ENCODE results near the gene CLC. TPM values are rescaled to one million over a fixed set of nuclear protein-coding genes. Genes with fewer than 3 reads are reported as not detected.
"Not testable (repeated sequence)": the region's sequence is repeated elsewhere in the genome, so short reads cannot be mapped to it uniquely, and the experiment has no call there.

CLC gene
- total RNA-seq, 2 experiments from 2014 or later: not detected

DNA sequence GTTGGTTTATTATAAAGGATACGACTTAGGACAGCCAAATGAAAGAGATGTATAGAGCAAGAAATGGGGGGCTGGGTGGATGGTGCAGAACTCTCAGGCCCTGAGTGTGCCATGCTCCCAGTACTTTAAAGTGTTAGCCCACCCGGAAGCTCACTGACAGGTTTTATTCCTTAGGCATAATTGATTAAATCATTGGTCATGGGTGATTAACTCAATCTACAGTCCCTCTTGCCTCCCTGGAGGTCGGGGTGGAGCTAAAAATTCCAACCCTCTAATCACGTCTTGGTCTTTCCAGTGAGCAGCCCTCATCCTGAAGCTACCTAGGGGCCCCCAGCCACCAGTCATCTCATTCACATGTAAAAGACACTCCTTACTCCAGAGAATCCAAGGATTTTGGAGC, 31.0 kb upstream of the CLC start:
- ChIA-PET CTCF (interaction anchor here (0.7 kb wide), 1 partner anchor 75 kb away, joined by 3 read pairs; no protein-coding TSS in a partner anchor), POLR2A (no interaction called here)
- H3K9me3 Mint-ChIP-seq: peaks cover 4% of the 10 kb centered on the region
- TF ChIP-seq, protein P1, sequence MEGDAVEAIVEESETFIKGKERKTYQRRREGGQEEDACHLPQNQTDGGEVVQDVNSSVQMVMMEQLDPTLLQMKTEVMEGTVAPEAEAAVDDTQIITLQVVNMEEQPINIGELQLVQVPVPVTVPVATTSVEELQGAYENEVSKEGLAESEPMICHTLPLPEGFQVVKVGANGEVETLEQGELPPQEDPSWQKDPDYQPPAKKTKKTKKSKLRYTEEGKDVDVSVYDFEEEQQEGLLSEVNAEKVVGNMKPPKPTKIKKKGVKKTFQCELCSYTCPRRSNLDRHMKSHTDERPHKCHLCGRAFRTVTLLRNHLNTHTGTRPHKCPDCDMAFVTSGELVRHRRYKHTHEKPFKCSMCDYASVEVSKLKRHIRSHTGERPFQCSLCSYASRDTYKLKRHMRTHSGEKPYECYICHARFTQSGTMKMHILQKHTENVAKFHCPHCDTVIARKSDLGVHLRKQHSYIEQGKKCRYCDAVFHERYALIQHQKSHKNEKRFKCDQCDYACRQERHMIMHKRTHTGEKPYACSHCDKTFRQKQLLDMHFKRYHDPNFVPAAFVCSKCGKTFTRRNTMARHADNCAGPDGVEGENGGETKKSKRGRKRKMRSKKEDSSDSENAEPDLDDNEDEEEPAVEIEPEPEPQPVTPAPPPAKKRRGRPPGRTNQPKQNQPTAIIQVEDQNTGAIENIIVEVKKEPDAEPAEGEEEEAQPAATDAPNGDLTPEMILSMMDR (IDR thresholded peaks at IDR 0.05): no peak
- no peak overlapping the region for H3K4me3 ChIP-seq (ENCODE audit: low read length)
- peaks cover 29% of the 10 kb centered on the region for H3K27me3 Mint-ChIP-seq
- H3K9me3 ChIP-seq (ENCODE audit: control insufficient read depth in 1 of 2, insufficient read depth in 1 of 2, low read length in 2 of 2): peaks cover 5 to 11% of the 10 kb centered on the region in 2 experiments
- H3K4me1 ChIP-seq (ENCODE audit: insufficient read depth, low read length): peaks cover 4% of the 10 kb centered on the region
- H3K27ac Mint-ChIP-seq: no peak overlapping the region
- H3K36me3 ChIP-seq (ENCODE audit: insufficient read depth, low read length): no peaks in the 10 kb centered on the region
- no peak overlapping the region for H3K4me3 Mint-ChIP-seq
- no peak overlapping the region for H3K27ac ChIP-seq (ENCODE audit: low read depth in 1 of 2, low read length in 2 of 2)
- no peaks in the 10 kb centered on the region for H3K36me3 Mint-ChIP-seq (ENCODE audit: low read depth)
- ATAC-seq (ENCODE audit: poor library complexity) (no peak), DNase-seq (no peak)
- no peaks in the 10 kb centered on the region for H3K4me1 Mint-ChIP-seq (ENCODE audit: low read depth)
- intact Hi-C loops (cut with DNase I, micrococcal nuclease): loop anchor here in 1 of 2 experiments (5.0 kb wide), 1 partner anchor 326 kb away; no protein-coding TSS in a partner anchor
- H3K27me3 ChIP-seq (ENCODE audit: control insufficient read depth in 1 of 2, insufficient read depth in 2 of 2, low read length in 2 of 2): peaks cover 0 to 3% of the 10 kb centered on the region in 2 experiments

DNA sequence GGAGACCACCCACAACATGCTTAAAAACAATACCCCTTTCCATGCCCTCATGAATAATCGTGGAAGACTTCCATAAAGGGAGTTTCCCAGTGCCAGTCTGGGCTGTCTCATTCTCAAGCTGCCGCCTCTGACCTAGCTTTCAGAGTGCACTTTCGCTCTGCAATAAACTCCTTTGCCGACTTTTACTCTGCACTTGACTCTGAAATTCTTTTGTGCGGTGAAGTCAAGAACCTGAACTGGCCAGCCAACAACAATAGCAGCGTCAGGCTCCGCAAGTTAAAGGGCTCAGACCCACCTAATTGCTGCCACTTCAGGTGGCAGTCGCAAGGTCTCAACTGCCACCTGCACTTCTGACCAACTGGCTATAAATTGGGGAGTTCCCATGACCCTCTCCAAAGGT, 30.5 kb upstream of the CLC start:
- no peak overlapping the region for H3K4me3 Mint-ChIP-seq
- H3K27ac Mint-ChIP-seq: no peak overlapping the region
- peaks cover 29% of the 10 kb centered on the region for H3K27me3 Mint-ChIP-seq
- peaks cover 5 to 11% of the 10 kb centered on the region in 2 experiments for H3K9me3 ChIP-seq (ENCODE audit: control insufficient read depth in 1 of 2, insufficient read depth in 1 of 2, low read length in 2 of 2)
- H3K36me3 Mint-ChIP-seq (ENCODE audit: low read depth): no peaks in the 10 kb centered on the region
- ATAC-seq (ENCODE audit: poor library complexity) (no peak), DNase-seq (no peak)
- H3K27ac ChIP-seq (ENCODE audit: low read depth in 1 of 2, low read length in 2 of 2): no peak overlapping the region
- intact Hi-C loops (cut with DNase I, micrococcal nuclease): loop anchor here in 1 of 2 experiments (5.0 kb wide), 1 partner anchor 326 kb away; no protein-coding TSS in a partner anchor
- H3K27me3 ChIP-seq (ENCODE audit: control insufficient read depth in 1 of 2, insufficient read depth in 2 of 2, low read length in 2 of 2): peaks cover 0 to 3% of the 10 kb centered on the region in 2 experiments
- no peaks in the 10 kb centered on the region for H3K4me1 Mint-ChIP-seq (ENCODE audit: low read depth)
- no peak overlapping the region for H3K4me3 ChIP-seq (ENCODE audit: low read length)
- CTCF ChIA-PET: no interaction called here
- H3K9me3 Mint-ChIP-seq: peaks cover 4% of the 10 kb centered on the region
- H3K4me1 ChIP-seq (ENCODE audit: insufficient read depth, low read length): peaks cover 4% of the 10 kb centered on the region
- TF ChIP-seq, protein P1 (IDR thresholded peaks at IDR 0.05): no peak
- no peaks in the 10 kb centered on the region for H3K36me3 ChIP-seq (ENCODE audit: insufficient read depth, low read length)
- POLR2A ChIA-PET: no interaction called here

DNA sequence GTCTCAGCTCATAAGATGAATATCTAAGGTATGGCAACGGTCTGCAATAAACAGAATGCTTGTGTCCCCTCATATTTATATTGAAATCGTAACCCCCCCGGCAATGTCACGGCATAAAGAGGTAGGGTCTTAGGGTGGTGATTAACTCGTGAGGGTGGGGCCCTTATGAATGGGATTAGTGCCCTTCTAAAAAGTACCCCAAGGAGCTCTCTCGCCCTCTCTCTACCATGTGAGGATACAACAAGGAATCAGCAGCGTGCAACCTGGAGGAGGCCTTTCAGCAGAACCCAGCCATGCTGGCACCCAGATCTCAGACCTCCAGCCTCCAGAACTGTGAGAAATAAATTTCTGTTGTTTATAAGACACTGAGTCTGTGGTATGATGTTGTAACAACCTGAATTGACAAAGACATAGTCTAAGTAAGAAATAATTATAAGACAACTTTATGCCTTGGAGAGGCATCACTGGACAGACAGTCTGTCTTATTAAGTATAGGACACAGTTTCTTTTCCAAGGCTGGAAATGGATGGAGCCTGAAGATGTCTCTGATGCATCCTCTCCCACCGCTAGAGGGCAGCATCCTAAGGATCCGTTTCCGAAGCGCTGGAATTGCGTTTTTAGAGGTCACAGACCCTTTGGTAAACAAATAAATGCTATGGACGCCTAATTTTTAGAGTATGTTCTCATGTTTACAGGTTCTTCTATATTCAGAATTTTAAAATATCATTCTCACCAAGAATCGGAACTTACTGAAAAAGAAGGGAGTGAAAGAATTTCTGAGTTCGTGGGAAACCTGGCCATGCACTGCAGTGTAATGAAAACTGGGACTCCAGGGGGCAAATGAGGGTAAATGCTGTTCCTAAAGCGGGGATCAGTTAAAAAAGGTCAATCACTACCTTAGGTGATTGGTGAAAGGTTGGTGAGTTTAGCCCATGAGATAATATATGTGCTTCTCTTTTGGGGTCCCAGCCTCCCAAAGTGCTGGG, 27.6 kb upstream of the CLC start:
- DNase-seq (peak in 12 of 14 experiments; percentile 6 to 71 (median 26)), ATAC-seq (ENCODE audit: poor library complexity) (no peak)
- Histone ChIP-seq H3K9me3 (ENCODE audit: control insufficient read depth in 1 of 2, insufficient read depth in 1 of 2, low read length in 2 of 2) (peaks cover 5 to 11% of the 10 kb centered on the region in 2 experiments), H3K27me3 (ENCODE audit: control insufficient read depth in 1 of 2, insufficient read depth in 2 of 2, low read length in 2 of 2) (peaks cover 0 to 3% of the 10 kb centered on the region in 2 experiments), H3K27ac (ENCODE audit: low read depth in 1 of 2, low read length in 2 of 2) (no peak overlapping the region), H3K4me1 (ENCODE audit: insufficient read depth, low read length) (peaks cover 4% of the 10 kb centered on the region), H3K36me3 (ENCODE audit: insufficient read depth, low read length) (no peaks in the 10 kb centered on the region), H3K4me3 (ENCODE audit: low read length) (no peak overlapping the region)
- Mint-ChIP-seq H3K27me3 (peaks cover 12% of the 10 kb centered on the region), H3K4me3 (no peak overlapping the region), H3K36me3 (ENCODE audit: low read depth) (no peaks in the 10 kb centered on the region), H3K4me1 (ENCODE audit: low read depth) (no peaks in the 10 kb centered on the region), H3K27ac (no peak overlapping the region), H3K9me3 (peaks cover 4% of the 10 kb centered on the region)
- POLR2A ChIA-PET: no interaction called here
- intact Hi-C loops (cut with DNase I, micrococcal nuclease): loop anchor here (1.0 to 5.0 kb wide), 4 partner anchors 79 to 323 kb away; no protein-coding TSS in a partner anchor
- CTCF ChIA-PET: interaction anchor here (0.9 to 1.3 kb wide), 2 partner anchors 19 to 78 kb away, joined by 3 read pairs; no protein-coding TSS in a partner anchor
- TF ChIP-seq, protein P1 (IDR thresholded peaks at IDR 0.05): peak; percentile 81

DNA sequence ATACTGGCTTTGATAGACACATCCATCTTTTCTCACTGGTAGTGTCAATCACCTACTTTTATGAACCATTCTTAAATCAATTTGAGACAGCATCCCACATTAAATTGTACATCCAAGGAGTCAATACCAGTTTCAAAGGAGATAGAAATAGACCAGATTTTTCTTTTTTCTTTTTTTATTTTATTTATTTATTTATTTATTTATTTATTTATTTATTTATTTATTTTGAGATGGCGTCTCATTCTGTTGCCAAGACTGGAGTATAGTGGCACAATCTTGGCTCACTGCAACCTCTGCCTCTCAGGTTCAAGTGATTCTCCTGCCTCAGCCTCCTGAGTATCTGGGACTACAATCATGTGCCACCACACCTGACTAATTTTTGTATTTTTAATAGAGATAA, 24.0 kb upstream of the CLC start:
- H3K4me1 ChIP-seq (ENCODE audit: insufficient read depth, low read length); H3K27ac ChIP-seq (ENCODE audit: low read depth in 1 of 2, low read length in 2 of 2); H3K9me3 ChIP-seq (ENCODE audit: control insufficient read depth in 1 of 2, insufficient read depth in 1 of 2, low read length in 2 of 2); H3K9me3 Mint-ChIP-seq; H3K4me1 Mint-ChIP-seq (ENCODE audit: low read depth); H3K4me3 Mint-ChIP-seq; H3K36me3 ChIP-seq (ENCODE audit: insufficient read depth, low read length); DNase-seq; H3K4me3 ChIP-seq (ENCODE audit: low read length); H3K27ac Mint-ChIP-seq; CTCF ChIA-PET; ATAC-seq (ENCODE audit: poor library complexity); POLR2A ChIA-PET; H3K36me3 Mint-ChIP-seq (ENCODE audit: low read depth); intact Hi-C loops (cut with DNase I, micrococcal nuclease): not testable (repeated sequence)
- H3K27me3 ChIP-seq (ENCODE audit: control insufficient read depth in 1 of 2, insufficient read depth in 2 of 2, low read length in 2 of 2): peaks cover 11% of the 10 kb centered on the region in 2 experiments
- H3K27me3 Mint-ChIP-seq: peaks cover 30% of the 10 kb centered on the region
